Stomach smooth muscle (tissue), 2 donors: ENCODE data around the gene HIRA.
"Not testable (repeated sequence)": the region's sequence is repeated elsewhere in the genome, so short reads cannot be mapped to it uniquely, and the experiment has no call there.

Experiments used
- H3K27ac ChIP-seq: one replicate; pipeline ENCODE4 v1.7.0; 2013; ENCODE audit warnings: mild to moderate bottlenecking, low read length, inconsistent platforms
- H3K27me3 ChIP-seq, 2 donors: one replicate each; pipeline ENCODE4 v1.7.0; 2013; ENCODE audit warnings: low read length in 2 of 2; ENCODE audit not compliant: insufficient read depth in 2 of 2, control insufficient read depth in 1 of 2
- H3K36me3 ChIP-seq, 2 donors: one replicate each; pipeline ENCODE4 v1.7.0; 2013; ENCODE audit warnings: low read length in 2 of 2; ENCODE audit not compliant: control insufficient read depth in 2 of 2, insufficient read depth in 2 of 2
- H3K4me1 ChIP-seq: one replicate; pipeline ENCODE4 v1.7.0; 2013; ENCODE audit warnings: low read length; ENCODE audit not compliant: control insufficient read depth, insufficient read depth
- H3K4me3 ChIP-seq, 2 donors: one replicate each; pipeline ENCODE4 v1.7.0; 2013; ENCODE audit warnings: low read length in 2 of 2
- H3K9ac ChIP-seq, 2 donors: one replicate each; pipeline ENCODE4 v1.7.0; 2013; ENCODE audit warnings: low read length in 2 of 2, mild to moderate bottlenecking in 1 of 2
- H3K9me3 ChIP-seq, 2 donors: one replicate each; pipeline ENCODE4 v1.7.0; 2013; ENCODE audit warnings: low read length in 2 of 2; ENCODE audit not compliant: control insufficient read depth in 2 of 2
- donor health status: healthy.
- donor health status: Pancreatic carcinoma.

HIRA gene

GRCh38 chr22:19341500-19341899 is 90.0 kb downstream of the HIRA start:
- no peak overlapping the region for H3K4me3 ChIP-seq
- no peak overlapping the region for H3K27ac ChIP-seq
- H3K4me1 ChIP-seq, result no peaks in the 10 kb centered on the region
- H3K27me3 ChIP-seq, result no peaks in the 10 kb centered on the region
- H3K9ac ChIP-seq, result no peak overlapping the region
- H3K9me3 ChIP-seq, result peaks cover 0 to 10% of the 10 kb centered on the region in 2 donors
- peaks cover 16 to 17% of the 10 kb centered on the region in 2 donors for H3K36me3 ChIP-seq

- Histone ChIP-seq H3K36me3 (peaks cover 10 to 13% of the 10 kb centered on the region in 2 donors), H3K4me1 (no peaks in the 10 kb centered on the region), H3K9ac (no peak overlapping the region), H3K27ac (no peak overlapping the region), H3K27me3 (no peaks in the 10 kb centered on the region), H3K4me3 (no peak overlapping the region), H3K9me3 (peaks cover 0 to 19% of the 10 kb centered on the region in 2 donors)
Observed at GRCh38 chr22:19337137-19337536, 94.4 kb downstream of the HIRA start.

DNA sequence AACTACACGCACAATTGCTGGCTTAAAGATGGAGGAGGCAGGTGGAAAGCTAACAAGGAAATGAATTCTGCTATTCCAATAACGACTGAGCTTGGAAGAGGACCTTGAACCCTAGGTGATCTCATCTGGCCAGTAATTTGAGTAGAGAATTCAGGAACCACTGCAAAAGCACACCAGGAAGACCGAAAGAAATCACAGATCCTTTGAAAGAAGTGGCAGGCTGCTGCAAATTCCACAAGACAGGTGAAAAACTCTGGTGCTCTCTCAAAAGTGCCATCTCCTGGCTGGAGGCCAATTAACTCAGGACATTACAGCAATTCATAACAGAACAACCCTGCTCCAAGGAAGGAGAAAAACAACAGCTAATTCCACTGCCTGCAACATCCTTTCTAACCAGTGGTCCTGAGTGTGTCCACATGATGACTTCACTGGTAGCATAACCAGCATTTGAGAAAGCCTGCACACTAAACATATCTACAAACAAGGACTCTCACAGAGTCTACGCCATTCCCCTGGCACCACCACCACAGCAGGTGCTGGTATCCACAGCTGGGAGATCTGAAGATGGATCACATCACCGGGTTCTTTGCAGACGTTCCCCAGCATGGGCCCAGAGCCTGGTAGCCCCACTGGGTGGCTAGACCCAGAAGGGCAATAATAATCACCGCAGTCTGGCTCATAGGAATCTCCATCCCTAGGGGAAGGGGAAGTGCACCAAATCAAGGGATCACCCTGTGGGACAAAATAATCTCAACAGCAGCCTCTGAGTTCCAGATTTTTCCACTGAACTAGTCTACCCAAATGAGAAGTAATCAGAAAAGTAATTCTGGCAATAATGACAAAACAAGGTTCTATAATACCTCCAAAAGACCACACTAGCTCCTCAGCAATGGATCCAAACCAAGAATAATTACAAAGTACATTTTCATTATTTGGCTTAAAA is 95.1 kb downstream of the HIRA start:
- Histone ChIP-seq H3K9me3 (peaks cover 0 to 19% of the 10 kb centered on the region in 2 donors), H3K36me3 (peaks cover 17 to 21% of the 10 kb centered on the region in 2 donors), H3K4me3 (no peak overlapping the region), H3K27me3 (no peaks in the 10 kb centered on the region), H3K27ac (no peak overlapping the region), H3K9ac (no peak overlapping the region), H3K4me1 (no peaks in the 10 kb centered on the region)

- H3K27me3 ChIP-seq, result no peaks in the 10 kb centered on the region
- no peaks in the 10 kb centered on the region for H3K4me1 ChIP-seq
- no peak overlapping the region for H3K27ac ChIP-seq
- no peak overlapping the region for H3K4me3 ChIP-seq
- H3K9ac ChIP-seq, result no peak overlapping the region
- peaks cover 0 to 13% of the 10 kb centered on the region in 2 donors for H3K9me3 ChIP-seq
- peaks cover 37 to 40% of the 10 kb centered on the region in 2 donors for H3K36me3 ChIP-seq
Observed at GRCh38 chr22:19331975-19332374, 99.6 kb downstream of the HIRA start.

DNA sequence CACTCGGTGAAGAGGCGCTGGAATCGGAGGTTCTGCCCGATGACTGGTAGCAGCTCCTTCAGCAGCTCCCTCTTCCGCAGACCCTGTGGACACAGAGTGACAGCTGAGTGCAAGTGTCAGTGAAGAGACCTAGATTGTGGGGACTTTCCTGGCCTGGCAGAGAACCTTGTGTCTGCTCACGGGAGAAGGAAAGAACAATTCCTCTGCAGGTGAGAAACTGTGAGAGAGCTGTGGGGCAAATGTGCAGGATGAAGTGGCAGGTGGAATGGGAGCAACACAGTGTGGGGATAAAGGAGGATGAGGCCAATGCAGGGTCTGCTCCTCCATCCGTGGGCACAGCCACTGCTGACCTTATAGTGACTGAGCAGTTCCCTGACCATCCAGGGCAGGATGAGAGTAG is 100.1 kb downstream of the HIRA start:
- Histone ChIP-seq H3K4me3 (no peak overlapping the region), H3K27me3 (no peaks in the 10 kb centered on the region), H3K9ac (no peak overlapping the region), H3K36me3 (peaks cover 35 to 38% of the 10 kb centered on the region in 2 donors), H3K27ac (no peak overlapping the region), H3K4me1 (no peaks in the 10 kb centered on the region), H3K9me3 (peaks cover 0 to 9% of the 10 kb centered on the region in 2 donors)

DNA sequence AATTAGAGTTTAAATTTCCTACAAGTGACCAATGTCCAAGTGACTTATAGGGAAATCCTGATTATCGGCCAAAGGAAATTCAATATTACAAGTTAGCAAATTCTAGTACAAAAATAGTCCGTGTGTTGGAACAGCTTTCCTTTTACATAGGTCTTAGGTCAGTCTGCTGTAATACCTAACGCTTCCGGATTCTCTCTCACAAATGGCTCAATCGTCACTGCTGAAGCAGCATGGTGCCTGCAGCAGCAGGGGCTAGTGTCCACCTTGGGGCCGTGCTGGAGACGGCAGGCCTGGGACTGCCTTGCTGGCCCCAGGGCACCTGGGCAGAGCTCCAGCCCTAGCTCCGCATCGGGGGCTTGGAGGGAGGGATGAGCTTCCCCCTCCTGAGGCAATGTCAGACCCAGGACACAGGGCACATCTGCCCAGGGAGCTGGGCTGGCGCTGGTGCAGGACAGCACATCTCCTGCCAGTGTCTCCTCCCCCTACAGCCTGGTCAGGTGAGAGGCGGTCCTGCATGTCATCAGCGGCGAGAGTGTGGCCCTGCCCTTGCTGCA is 100.6 kb downstream of the HIRA start:
- Histone ChIP-seq H3K4me1 (no peaks in the 10 kb centered on the region), H3K36me3 (peaks cover 30 to 33% of the 10 kb centered on the region in 2 donors), H3K27me3 (no peaks in the 10 kb centered on the region), H3K9ac (no peak overlapping the region), H3K9me3 (peaks cover 0 to 4% of the 10 kb centered on the region in 2 donors), H3K27ac (no peak overlapping the region), H3K4me3 (no peak overlapping the region)

GRCh38 chr22:19330205-19330604 is 101.3 kb downstream of the HIRA start:
- H3K27me3 ChIP-seq, H3K4me3 ChIP-seq, H3K27ac ChIP-seq, H3K9ac ChIP-seq, H3K9me3 ChIP-seq, H3K4me1 ChIP-seq: not testable (repeated sequence)
- peaks cover 29 to 33% of the 10 kb centered on the region in 2 donors for H3K36me3 ChIP-seq

GRCh38 chr22:19329454-19329853 is 102.1 kb downstream of the HIRA start:
- Histone ChIP-seq H3K27ac (no peak overlapping the region), H3K4me1 (no peaks in the 10 kb centered on the region), H3K27me3 (no peaks in the 10 kb centered on the region), H3K9ac (no peak overlapping the region), H3K36me3 (peaks cover 29 to 33% of the 10 kb centered on the region in 2 donors), H3K4me3 (no peak overlapping the region), H3K9me3 (peaks cover 0 to 4% of the 10 kb centered on the region in 2 donors)

DNA sequence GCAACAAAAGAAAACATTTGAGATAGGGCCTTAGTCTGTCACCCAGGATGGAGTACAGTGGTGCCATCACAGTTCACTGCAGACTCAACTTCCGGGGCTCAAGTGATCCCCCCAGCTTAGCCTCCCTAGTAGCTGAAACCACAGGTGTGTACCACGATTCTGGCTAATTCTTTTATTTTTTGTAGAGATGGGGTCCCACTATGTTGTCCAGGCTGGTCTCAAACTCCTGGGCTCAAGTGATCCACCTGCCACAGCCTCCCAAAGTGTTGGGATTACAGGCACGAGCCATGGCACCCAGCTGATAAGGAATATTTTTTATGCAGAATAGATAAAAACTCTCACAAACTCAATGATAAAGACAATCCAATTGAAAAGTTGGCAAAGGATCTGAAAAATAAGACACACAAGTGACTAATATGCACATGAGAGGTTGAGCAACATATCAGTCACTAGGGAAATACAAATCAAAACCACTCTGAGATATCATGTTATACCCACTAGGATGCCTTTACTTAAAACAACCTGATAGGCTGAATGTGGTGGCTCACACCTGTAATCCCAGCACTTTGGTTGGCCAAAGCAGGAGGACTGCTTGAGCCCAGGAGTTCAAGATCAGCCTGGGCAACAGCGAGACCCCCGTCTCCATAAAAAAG is 106.1 kb downstream of the HIRA start:
- no peak overlapping the region for H3K9ac ChIP-seq
- H3K27ac ChIP-seq, result no peak overlapping the region
- no peak overlapping the region for H3K4me3 ChIP-seq
- peaks cover 10 to 13% of the 10 kb centered on the region in 2 donors for H3K36me3 ChIP-seq
- no peaks in the 10 kb centered on the region for H3K4me1 ChIP-seq
- H3K9me3 ChIP-seq, result no peaks in the 10 kb centered on the region
- no peaks in the 10 kb centered on the region for H3K27me3 ChIP-seq

DNA sequence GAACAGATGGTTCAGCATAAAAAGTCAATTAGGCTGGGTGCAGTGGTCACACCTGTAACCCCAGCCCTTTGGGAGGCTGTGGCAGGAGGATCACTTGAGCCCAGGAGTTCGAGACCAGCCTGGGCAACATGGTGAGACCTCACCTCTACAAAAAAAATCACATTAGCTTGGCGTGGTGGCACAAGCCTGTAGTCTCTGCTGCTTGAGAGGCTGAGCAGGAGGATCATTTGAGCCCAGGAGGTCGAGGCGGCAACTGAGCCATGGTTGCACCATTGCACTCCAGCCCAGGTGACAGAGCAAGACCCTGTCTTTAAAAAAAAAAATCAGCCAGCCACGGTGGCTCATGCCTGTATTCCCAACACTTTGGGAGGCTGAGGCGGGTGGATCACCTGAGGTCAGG is 108.1 kb downstream of the HIRA start:
- not testable (repeated sequence) for H3K9me3 ChIP-seq, H3K9ac ChIP-seq, H3K27me3 ChIP-seq, H3K4me1 ChIP-seq, H3K36me3 ChIP-seq, H3K4me3 ChIP-seq, H3K27ac ChIP-seq
